ENCODE measurements around the gene ARSG.
"Not testable (repeated sequence)": the region's sequence is repeated elsewhere in the genome, so short reads cannot be mapped to it uniquely, and the experiment has no call there.

ARSG gene

GRCh38 chr17:68397108-68397536 is 105.8 kb downstream of the ARSG start:
- DNase-seq (ENCODE audit: low spot score), result no peak

- DNase-seq (ENCODE audit: low spot score), result peak; percentile 83
Observed at GRCh38 chr17:68398691-68399637, 107.7 kb downstream of the ARSG start.

- peak; percentile 76 for DNase-seq (ENCODE audit: low spot score)
Observed at GRCh38 chr17:68399638-68400403, 108.5 kb downstream of the ARSG start.

- DNase-seq (ENCODE audit: low spot score), result no peak
Observed at GRCh38 chr17:68400404-68400735, 109.1 kb downstream of the ARSG start.

GRCh38 chr17:68401288-68401687 is 110.0 kb downstream of the ARSG start:
- DNase-seq (ENCODE audit: low spot score), result no peak

GRCh38 chr17:68403122-68403521 is 111.8 kb downstream of the ARSG start:
- DNase-seq (ENCODE audit: low spot score), result no peak

- not testable (repeated sequence) for DNase-seq (ENCODE audit: low spot score)
Observed at GRCh38 chr17:68403837-68404236, 112.5 kb downstream of the ARSG start.

GRCh38 chr17:68407656-68408055 is 116.4 kb downstream of the ARSG start:
- not testable (repeated sequence) for DNase-seq (ENCODE audit: low spot score)

GRCh38 chr17:68413597-68414560 is 122.6 kb downstream of the ARSG start:
- not testable (repeated sequence) for DNase-seq (ENCODE audit: low spot score)

GRCh38 chr17:68414901-68415300 is 123.6 kb downstream of the ARSG start:
- DNase-seq (ENCODE audit: low spot score), result not testable (repeated sequence)

- no peak for DNase-seq (ENCODE audit: low spot score)
Observed at GRCh38 chr17:68417317-68417716, 126.0 kb downstream of the ARSG start.

- DNase-seq (ENCODE audit: low spot score), result no peak
Observed at GRCh38 chr17:68418876-68419275, 127.6 kb downstream of the ARSG start.

GRCh38 chr17:68420065-68420464 is 128.8 kb downstream of the ARSG start:
- no peak for DNase-seq (ENCODE audit: low spot score)

GRCh38 chr17:68421486-68421885 is 130.2 kb downstream of the ARSG start:
- no peak for DNase-seq (ENCODE audit: low spot score)

- no peak for DNase-seq (ENCODE audit: low spot score)
Observed at GRCh38 chr17:68422821-68423220, 131.5 kb downstream of the ARSG start.

GRCh38 chr17:68423251-68423650 is 132.0 kb downstream of the ARSG start:
- no peak for DNase-seq (ENCODE audit: low spot score)

- no peak for DNase-seq (ENCODE audit: low spot score)
Observed at GRCh38 chr17:68424203-68424602, 132.9 kb downstream of the ARSG start.

- DNase-seq (ENCODE audit: low spot score), result no peak
Observed at GRCh38 chr17:68424861-68425260, 133.6 kb downstream of the ARSG start.

- DNase-seq (ENCODE audit: low spot score), result no peak
Observed at GRCh38 chr17:68425979-68426378, 134.7 kb downstream of the ARSG start.

- no peak for DNase-seq (ENCODE audit: low spot score)
Observed at GRCh38 chr17:68427575-68427974, 136.3 kb downstream of the ARSG start.

- no peak for DNase-seq (ENCODE audit: low spot score)
Observed at GRCh38 chr17:68428498-68429172, 137.3 kb downstream of the ARSG start.
